GF-D8 (cell line): ENCODE measurements around the gene FKBP1B.
A peak's percentile ranks its signal among the peaks of the same experiment; 100 is the strongest.
"Not testable (repeated sequence)": the region's sequence is repeated elsewhere in the genome, so short reads cannot be mapped to it uniquely, and the experiment has no call there.

Experiments
- DNase-seq: peaks from one replicate; lab custom pipeline; 2025; lab: John Stamatoyannopoulos, UW

The FKBP1B gene

DNA sequence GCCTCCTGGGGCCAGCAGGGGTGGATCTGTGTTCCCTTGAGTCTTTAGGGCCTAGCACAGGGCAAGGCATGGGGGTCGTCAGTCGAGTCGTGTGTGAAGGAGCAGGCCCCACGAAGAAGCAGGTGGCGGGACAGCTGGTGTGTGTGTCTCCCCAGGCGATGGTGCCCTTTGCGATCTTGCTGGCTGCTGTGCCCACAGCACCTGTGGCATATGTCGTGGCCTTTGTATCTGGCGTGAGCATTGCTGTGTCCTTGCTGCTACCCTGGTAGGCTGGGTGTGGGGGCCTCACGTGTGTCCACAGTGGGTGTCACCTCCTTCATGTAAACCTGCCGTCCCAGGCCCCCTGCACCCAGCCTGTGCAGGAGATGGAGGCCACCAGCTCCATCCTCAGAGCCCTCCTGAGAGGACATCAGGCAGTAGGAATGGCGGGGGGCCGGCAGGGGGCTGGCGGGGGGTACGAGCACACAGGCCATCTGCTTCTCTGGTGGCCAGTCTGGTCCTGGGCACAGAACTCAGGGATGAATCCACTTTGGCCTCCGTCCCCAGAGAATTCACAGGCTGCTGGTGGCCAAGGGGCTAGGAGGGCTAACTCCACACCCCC lies 26.5 kb upstream of the FKBP1B start:
- no peak for DNase-seq

DNA sequence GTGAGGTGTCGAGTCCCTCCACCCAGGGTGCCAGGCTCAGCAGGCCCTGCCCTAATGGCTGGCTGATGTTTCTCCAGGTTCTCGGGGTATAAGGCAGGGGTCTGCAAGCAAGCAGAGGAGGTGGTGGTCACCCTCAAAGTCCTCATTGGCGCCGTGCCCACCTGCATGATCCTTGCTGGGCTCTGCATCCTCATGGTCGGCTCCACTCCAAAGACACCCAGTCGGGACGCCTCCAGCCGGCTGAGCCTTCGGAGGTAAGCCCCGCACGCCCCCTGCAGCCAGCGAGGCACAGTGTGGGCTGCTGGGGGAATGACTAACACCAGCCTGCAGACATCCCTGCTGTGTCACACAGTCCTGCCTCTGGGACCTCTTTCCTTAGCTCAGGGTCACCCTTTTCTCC lies 25.5 kb upstream of the FKBP1B start:
- no peak for DNase-seq

DNA sequence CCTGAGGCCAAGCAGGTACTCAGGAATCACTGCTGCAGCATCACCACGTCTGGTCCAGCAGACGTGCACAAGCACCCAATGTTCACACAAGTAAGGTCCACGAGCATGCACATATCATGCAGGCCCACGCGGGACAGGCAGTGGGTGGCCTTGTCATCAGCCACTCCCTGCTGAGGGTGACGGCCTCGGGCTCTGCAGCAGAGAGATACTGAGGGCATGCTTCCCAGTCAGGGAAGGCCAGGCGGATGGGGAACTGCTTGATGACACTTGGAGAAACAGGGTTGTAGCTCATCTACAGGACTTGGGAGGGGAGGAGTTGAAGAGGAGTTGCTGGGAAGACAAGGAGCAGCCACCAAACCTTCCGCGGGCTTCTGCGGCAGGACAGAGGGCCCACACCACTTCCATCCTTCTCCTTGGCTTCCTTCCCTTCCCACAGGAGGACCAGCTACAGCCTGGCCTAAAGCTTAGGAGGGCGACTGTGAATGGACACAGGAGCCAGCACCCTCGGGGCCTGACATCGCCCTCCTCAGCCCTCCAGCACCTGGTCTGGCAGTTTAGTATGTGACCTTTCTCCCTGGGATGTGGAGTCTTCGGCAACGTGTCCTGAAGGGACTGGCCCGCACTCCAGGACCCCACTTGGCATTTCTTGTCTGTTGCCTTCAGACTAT lies 24.4 kb upstream of the FKBP1B start:
- DNase-seq, result no peak

DNA sequence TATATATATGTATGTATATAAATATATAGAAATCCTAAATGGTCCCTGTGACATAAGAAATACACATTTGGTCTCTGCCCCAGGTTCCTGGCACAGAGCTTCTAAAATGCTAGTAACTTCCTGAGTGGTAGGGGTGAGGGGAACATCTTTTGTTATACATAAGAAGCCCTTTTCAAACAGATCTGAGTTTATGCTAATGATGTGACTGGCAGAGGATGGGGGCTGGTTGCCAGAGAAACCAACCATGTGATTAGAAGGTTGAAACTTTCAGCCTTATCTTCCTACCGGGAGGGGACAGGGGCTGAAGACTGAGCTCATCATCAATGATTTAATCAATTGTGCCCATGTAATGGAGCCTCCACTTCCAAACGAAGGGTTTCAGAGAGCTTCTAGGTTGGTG lies 23.3 kb upstream of the FKBP1B start:
- no peak for DNase-seq

DNA sequence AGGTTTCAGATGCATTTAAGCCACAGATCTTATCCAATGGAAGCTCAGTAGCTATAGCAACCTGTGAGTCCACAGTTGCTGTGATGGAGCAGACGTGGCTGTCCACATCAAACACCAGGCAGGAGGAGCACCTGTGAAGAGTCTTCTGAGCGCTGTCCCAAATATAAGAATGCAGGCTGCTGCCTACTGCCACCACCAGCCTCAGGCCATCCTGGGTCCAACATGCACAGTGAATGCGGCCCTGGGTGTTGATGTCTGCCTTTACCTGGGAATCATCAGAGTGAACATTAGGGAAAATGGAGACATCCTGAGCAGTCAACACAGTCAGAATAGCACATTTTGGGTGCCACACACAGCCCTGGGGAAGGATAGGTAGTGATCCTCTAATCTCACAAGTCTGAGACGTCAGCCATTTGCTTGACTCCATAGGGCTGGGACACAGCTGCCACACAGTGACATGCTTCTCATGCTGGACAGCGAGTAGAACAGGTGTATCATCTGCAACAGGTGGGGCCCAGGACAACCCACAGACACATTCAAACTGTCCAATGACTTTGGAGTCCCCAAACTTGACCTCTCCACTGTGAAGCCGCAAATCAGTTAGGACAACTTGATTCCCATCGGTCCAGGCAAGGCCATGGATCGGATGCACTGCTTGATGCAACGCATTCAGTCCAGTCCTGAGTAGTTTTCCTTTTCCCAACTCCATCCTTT lies 10.6 kb upstream of the FKBP1B start:
- no peak for DNase-seq

DNA sequence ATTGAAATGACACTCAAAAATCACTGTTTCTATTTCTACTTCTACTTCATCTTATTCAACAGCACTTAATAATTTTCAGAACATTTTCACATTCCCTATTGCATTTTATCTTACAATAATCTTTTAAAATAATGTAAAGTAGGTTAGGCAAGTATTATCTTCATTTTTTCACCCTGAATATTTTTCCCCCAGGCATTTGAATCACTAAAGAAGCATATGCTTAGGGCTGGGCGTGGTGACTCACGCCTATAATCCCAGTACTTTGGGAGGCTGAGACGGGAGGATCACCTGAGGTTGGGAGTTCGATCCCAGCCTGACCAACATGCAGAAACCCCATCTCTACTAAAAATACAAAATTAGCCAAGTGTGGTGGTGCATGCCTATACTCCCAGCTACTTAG lies 9.0 kb upstream of the FKBP1B start:
- DNase-seq, result no peak

DNA sequence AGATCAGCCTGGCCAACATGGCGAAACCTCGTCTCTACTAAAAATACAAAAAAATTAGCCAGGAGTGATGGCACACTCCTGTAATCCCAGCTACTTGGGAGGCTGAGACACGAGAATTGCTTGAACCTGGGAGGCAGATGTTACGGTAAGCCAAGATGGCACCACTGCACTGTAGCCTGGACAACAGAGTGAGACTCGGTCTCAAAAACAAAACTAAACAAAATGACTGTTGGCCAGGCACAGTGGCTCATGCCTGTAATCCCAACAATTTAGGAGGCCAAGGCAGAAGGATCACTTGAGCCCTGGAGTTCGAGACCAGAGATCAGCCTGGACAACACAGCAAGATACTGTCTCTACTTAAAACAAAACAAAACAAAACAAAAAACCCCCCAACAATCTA lies 6.4 kb upstream of the FKBP1B start:
- not testable (repeated sequence) for DNase-seq

DNA sequence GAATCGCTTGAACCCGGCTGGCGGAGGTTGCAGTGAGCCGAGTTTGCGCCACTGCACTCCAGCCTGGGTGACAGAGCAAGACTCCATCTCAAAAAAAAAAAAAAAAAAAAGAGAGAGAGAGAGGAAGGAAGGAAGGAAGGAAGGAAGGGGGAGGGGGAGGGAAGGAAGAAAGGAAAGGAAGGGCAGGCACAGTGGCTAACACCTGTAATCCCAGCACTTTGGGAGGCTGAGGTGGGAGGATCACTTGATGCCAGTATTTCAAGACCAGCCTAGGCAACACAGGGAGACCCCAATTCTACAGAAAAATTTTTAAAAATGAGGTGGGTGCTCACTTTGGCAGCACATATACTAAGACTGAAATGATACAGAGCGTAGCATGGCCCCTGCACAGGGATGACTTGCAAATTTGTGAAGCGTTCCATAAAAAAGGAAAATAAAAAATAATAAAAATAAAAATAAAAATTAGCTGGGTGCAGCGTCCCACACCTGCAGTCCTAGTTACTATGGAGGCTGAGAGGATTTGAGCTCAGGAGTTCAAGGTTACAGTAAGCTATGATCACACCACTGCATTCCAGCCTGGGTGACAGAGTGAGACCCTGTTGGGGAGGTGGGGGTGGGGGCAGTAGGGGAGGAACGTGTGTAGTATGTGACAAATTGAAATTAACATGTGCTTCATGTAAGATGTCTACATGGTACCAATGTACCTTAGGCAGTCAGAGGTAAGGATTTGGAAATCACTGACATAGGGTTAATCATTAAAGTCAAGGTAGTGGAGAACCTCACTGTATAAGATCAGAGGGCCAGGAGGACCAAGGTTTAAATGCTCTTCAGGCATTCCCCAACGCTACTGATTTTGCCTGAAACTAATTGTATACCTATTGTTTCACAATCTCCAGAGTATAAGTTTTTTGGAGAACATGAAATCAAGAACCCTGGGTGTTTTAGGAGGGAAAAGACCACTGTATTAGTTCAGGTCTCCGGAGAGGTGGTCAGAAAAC lies 3.7 kb upstream of the FKBP1B start:
- no peak for DNase-seq

DNA sequence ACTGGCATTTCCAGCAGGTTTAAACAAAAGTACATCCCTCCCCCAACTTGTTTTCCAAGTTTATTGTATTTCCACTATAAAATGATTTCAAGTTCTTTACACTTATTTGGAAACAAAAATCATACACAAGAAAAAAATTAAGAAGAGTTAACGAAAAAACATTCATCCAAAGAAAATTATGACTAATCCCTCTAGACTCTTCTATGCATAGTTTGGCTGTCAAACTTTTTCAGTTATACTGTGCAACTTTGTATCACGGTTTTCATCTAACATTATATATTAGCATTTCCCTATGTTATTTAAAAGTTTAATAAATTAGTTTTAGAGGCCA lies 3.0 kb upstream of the FKBP1B start:
- DNase-seq, result no peak

DNA sequence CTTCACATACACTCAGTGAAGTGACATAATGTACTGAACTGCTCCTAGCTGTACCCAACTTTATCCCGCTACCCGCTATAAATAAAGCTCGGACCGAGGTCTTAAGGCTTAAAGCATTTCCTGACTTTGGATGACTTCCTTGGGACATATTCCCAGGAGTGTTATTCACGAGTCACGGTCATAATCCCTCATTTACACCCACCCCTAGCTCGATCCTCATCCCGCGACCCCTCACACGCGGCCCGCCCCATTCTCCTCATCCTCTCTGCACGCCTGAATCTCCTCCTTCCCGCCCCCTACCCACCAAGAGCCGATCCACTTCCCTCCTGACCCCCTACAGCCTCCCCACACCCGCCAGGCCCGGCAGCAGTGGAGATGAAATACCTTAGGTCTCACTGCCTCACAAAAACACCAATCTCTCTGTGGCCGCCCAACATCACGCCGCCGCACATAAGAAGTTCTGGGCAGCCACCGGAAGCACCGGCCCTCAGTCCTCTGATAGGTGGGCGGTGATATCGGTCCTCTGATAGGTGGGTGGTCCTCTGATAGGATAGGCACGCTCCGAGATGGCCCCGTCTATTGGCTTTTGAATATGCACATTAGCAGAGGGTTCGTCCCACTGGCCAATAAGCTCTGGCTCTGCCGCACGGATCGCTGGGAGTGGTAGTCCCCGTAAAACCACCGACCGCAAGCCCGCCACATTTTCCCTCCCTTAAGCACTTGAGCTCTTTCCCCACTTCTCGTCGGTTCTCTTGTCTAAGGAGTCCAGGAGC lies 2.4 kb upstream of the FKBP1B start, which contains the start of gene WDCP:
Gene WDCP (minus strand): TSS at position 462 of the 773 bp plus-strand sequence. CDS start 7,897 bp downstream, outside the sequence.
- DNase-seq, result peak; percentile 97

DNA sequence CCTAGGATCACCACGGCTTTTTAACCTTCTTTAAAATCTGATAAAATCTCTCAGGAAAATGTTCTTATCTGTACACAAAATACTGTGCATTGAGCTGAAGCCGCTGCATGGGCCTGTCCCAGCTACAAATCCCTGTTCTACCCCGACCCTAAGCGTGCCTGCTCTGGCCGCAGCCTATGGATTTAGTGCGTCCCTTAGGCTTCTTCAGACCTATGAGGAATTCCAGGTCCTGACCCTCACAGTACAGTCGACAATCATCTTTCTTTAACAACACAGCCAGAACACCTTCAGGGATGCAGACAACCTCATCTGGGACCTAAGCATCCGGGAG lies 1.9 kb upstream of the FKBP1B start:
- DNase-seq, result no peak

DNA sequence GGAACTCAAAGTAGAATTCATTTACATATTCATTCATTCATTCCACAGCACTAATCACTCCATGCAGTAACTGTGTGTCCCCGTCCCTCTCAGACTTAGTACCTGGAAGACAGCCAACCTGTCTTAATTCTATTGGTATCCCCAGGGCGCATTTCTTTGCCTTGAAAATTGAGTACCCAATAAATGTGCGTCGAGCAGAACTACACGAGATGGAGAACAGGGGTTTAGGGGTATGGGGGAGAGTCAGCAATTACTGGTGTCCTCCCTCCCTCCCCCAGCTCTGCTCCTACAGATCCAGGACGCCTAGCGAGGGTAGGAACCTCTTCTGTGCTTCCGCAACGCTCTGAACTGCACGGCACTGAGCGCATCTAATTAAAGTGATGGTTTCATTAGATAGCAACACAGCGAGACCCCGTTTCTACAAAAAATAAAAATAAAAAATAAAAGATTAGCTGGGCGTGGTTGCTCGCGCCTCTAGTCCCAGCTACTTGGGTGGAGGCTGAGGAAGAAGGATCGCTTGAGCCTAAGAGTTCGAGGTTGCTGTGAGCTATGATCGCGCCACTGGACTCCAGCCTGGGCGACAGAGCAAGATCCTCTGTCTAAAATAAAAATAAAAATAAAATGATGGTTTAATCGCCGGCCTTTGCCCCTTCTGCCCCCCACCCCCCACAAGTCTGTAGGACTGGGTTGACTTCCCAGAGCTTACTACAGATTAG lies 614 bp upstream of the FKBP1B start:
- DNase-seq, result no peak

DNA sequence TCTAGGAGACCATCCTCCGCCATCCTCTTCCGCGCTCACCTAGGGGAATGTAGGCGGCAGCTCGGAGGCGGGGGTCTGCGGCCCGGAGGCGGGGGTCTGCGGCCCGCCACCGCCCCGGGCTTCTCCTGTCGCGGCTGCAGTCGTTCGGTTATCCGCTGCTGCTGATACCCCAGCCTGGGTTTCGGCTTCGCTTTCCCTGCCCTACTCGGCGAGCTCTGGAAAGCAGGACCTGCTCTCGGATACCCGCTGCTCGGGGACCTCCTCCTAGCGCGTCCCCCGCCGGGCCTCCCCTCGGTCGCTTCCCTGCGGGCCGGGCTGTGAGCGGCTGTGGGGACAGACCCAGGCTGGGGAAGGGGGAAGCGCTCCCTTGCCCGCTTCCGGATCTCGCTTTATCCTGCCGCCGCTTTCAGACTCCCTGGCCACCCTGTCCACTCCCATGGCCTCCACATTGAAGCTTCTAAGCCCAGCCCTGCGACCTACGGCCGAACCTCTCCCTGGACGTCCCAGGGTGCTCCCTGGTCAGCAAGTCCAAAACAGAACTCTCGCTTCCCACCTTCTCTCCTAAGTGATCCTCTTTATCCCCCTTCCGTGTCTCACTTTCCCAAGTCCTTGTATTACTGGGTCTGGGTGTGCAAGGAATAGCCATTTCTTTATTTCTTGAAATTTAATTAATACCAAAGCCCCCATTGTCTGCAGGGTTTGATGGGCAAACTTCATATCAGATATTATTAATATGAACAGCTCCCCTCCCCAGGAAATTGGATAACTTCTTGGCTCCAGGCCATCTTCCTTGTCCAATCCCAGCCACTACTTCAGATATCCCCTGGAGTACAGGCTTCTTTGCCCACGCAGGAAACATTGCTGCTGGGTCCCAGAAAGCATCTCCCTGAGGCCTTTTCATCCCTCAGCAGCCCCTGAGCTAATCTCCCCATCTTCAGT lies 769 bp downstream of the FKBP1B start:
- no peak for DNase-seq

DNA sequence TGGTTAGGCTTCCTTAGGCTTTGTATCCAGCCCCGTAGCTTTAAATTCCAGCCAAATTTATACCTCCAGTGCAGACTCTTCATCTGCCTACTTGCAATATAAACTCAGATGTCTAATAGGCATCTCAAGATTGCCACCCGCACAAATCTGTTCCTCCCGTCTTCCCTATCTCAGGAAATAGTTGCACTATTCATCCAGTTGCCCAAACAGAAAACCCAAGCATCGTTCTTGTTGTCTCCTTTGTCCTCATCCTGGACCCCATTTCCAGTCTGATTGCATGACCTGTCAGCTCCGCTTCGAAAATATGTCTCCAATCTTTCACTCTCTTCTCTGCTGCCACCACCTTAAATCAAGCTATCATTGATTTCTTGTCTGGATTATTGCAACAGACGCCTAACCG lies 2.3 kb downstream of the FKBP1B start:
- no peak for DNase-seq

DNA sequence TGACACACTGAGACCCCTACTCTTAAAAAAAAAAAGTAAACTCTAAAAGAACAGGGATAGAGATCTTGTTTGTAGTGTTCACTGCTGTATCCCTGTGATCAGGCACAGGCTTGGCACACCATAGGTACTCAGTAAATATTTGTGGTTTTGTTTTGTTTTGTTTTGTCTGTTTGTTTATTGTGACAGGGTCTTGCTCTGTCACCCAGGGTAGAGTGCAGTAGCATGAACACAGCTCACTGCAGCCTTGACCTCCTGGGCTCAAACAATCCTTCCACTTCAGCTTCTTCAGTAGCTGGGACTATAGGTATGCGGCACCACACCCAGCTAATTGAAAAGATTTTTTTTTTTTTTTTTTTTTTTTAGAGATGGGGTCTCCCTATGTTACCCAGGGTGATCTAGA lies 3.4 kb downstream of the FKBP1B start:
- DNase-seq, result no peak

DNA sequence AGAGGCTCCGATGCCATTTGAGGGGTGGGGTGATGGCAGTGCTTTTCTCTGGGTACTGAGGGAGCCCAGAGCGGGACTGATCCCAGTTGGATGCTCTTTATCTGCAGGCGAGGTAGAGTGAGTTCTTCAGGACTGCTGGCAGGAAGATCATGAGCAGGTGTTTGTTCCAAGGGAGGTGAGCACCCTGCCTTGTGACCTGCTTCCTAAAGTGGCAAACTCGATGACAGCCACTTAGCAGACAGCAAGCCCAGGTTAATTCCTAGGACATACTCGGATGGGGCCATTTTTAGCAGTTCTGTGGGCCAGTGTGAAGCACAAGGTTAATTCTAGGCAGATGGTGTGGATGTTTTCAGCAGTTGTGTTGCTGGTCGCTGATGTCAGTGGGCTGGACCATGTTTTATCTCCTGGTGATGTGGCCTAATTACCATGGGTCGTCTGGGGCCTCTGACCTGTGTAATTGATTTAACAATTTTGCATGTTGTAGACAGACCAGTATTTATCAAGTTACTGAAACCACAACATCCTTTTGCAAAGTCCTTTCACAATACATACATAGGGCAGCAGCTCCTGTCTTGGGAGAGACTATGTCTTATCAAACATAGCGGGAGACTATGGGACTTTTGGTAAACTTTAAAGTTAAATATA lies 4.9 kb downstream of the FKBP1B start:
- DNase-seq, result no peak

DNA sequence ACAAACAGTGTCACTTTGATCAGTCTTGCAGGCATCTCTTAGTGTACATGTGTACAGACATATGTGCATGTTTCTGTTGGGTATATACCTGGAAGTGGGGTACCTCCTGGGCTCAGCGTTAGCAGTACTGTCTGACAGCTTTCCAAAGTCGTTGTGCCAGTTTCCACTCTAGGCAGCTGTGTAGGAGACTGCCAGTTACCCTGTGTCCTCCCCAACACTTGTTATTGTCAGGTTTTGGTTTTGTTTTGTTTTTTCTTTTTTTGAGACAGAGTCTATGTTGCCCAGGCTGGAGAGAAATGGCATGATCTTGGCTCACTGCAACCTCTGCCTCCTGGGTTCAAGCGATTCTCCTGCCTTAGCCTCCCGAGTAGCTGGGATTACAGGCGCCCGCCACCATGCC lies 6.2 kb downstream of the FKBP1B start:
- DNase-seq, result no peak

DNA sequence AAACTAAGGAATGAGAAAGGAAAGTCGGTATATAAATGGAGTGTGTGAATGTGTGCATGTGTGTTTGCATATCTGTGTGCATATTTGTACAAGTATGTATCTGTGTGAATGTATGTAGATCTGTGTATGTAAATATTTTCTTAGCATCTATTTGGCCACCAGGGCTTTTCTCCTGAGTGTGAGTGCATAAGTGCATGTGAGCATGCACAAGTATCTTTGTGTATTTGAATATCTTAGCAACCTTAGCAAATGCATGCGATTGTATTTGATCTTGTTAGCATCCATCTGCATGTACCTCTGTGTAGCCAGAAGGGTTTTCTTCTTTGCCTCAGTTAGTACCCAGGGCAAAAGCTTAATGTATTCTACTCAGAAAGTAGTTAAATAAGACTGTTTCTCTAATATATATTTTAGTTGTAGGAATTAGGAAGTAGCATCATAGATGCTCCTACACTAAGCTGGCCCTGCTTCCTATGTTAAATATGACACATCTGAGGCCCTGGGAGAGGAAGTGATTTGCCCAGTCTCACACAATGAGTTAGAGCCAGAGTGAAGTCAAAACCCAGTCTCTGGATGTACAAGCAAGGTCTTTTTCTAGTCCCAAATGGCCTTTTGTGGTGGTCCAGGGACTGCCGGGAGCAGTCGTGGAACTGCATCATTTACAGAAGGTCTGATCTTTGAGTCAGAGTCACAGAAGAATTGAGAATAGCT lies 9.2 kb downstream of the FKBP1B start:
- no peak for DNase-seq

DNA sequence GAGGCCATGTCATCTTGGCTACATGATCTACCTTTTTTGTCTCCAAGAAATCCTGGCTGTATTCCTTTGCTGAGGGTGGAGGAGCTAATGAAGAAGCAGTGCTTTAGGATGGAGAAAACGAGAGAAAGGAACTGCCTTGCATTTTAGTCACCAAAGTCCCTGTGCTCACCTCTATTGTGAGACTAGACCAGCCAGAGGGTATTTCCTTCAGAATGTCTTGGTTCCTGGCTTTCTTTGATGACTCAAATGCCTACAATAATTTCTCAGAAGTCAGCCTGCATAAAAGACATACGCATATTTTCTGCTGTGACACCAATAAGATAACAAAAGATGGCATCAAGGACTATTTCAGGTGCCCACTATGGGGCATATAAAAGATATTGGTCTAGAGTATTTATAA lies 15.8 kb downstream of the FKBP1B start:
- no peak for DNase-seq
